Measurements from ENCODE around the gene COL25A1. TPM values are rescaled to one million over a fixed set of nuclear protein-coding genes. Genes with fewer than 3 reads are reported as not detected.

Gene COL25A1
- total RNA-seq, 2 donors from 2014 or later: 4.0 to 6.2 TPM

DNA sequence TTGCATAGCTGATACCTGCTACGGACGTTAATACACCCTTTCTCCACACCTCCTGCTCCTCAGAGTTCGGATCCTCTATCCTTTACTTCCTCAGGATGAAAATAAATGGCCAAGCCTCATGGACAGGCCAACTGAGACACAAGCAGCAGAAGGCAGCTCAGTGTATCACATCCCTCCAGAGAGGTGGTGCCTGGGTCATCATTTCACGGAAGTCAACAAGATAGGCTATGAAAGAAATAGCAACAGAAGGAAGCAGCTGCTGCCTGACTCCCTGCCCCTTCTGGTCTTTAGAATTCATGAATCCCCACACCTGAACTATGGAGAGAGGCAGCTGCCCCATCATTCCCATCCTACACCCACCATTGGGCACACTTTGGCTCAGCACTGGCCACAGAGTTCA is 272.5 kb downstream of the COL25A1 start:
- Histone ChIP-seq H3K9ac (ENCODE audit: extremely low read depth, low read length, poor library complexity, severe bottlenecking) (no peak overlapping the region), H3K27ac (ENCODE audit: low read depth, low read length) (no peak overlapping the region), H3K4me3 (ENCODE audit: low read length) (no peak overlapping the region), H3K27me3 (ENCODE audit: control insufficient read depth, insufficient read depth, low read length, poor library complexity, severe bottlenecking) (no peaks in the 10 kb centered on the region), H3K36me3 (ENCODE audit: control insufficient read depth, insufficient read depth, low read length) (no peaks in the 10 kb centered on the region), H3K9me3 (ENCODE audit: control insufficient read depth, low read length) (no peaks in the 10 kb centered on the region), H3K4me1 (ENCODE audit: control insufficient read depth, insufficient read depth, low read length) (no peaks in the 10 kb centered on the region)
- no peak for DNase-seq
- H3K27me3 Mint-ChIP-seq (ENCODE audit: insufficient read depth): no peaks in the 10 kb centered on the region
- TF ChIP-seq, protein P1, sequence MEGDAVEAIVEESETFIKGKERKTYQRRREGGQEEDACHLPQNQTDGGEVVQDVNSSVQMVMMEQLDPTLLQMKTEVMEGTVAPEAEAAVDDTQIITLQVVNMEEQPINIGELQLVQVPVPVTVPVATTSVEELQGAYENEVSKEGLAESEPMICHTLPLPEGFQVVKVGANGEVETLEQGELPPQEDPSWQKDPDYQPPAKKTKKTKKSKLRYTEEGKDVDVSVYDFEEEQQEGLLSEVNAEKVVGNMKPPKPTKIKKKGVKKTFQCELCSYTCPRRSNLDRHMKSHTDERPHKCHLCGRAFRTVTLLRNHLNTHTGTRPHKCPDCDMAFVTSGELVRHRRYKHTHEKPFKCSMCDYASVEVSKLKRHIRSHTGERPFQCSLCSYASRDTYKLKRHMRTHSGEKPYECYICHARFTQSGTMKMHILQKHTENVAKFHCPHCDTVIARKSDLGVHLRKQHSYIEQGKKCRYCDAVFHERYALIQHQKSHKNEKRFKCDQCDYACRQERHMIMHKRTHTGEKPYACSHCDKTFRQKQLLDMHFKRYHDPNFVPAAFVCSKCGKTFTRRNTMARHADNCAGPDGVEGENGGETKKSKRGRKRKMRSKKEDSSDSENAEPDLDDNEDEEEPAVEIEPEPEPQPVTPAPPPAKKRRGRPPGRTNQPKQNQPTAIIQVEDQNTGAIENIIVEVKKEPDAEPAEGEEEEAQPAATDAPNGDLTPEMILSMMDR (conservative IDR thresholded peaks at IDR 0.05): no peak
- H3K27ac Mint-ChIP-seq: no peak overlapping the region
- H3K4me3 Mint-ChIP-seq: no peak overlapping the region
- H3K36me3 Mint-ChIP-seq (ENCODE audit: low read depth): no peaks in the 10 kb centered on the region
- no peaks in the 10 kb centered on the region for H3K4me1 Mint-ChIP-seq
- no peaks in the 10 kb centered on the region for H3K9me3 Mint-ChIP-seq
- WGBS, 2 experiments (ENCODE audit: insufficient coverage in 1 of 2, insufficient read length in 1 of 2): 93 to 100% methylated on average over 2 to 4 of the region's 4 CpGs

DNA sequence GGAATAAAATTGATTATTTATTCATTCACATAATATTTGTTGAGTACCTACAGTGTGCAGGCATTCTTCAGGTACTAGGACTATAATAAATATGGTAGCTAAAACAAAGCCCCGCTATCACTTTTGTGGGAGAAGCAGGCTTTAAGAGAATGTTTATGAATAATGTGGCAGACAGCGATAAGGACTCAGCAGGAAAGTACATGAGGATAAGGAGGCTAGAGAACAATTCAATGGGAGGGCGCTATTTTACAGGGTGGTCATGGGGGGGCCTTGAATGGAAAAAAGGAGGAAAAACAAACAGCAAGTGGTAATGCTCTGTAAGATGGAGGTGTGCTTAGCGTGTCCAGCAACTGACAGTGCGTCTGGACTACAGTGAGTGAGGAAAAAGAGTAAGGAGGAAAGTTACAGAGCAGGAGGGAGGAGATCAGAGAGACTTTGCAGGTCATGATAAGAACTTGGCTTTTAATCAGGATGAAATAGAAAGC is 275.4 kb downstream of the COL25A1 start:
- H3K36me3 ChIP-seq (ENCODE audit: control insufficient read depth, insufficient read depth, low read length): no peaks in the 10 kb centered on the region
- H3K9ac ChIP-seq (ENCODE audit: extremely low read depth, low read length, poor library complexity, severe bottlenecking): no peak overlapping the region
- DNase-seq: no peak
- Mint-ChIP-seq H3K36me3 (ENCODE audit: low read depth) (peaks cover 4% of the 10 kb centered on the region), H3K9me3 (peaks cover 10% of the 10 kb centered on the region), H3K27me3 (ENCODE audit: insufficient read depth) (no peaks in the 10 kb centered on the region), H3K4me3 (no peak overlapping the region), H3K4me1 (no peaks in the 10 kb centered on the region), H3K27ac (no peak overlapping the region)
- peaks cover 12% of the 10 kb centered on the region for H3K9me3 ChIP-seq (ENCODE audit: control insufficient read depth, low read length)
- H3K27me3 ChIP-seq (ENCODE audit: control insufficient read depth, insufficient read depth, low read length, poor library complexity, severe bottlenecking): no peaks in the 10 kb centered on the region
- TF ChIP-seq, protein P1 (conservative IDR thresholded peaks at IDR 0.05): no peak
- no peak overlapping the region for H3K27ac ChIP-seq (ENCODE audit: low read depth, low read length)
- whole genome bisulfite sequencing, 2 experiments (ENCODE audit: insufficient coverage in 1 of 2, insufficient read length in 1 of 2): 83 to 86% methylated on average over 4 to 5 of the region's 5 CpGs
- H3K4me3 ChIP-seq (ENCODE audit: low read length): no peak overlapping the region
- H3K4me1 ChIP-seq (ENCODE audit: control insufficient read depth, insufficient read depth, low read length): no peaks in the 10 kb centered on the region

DNA sequence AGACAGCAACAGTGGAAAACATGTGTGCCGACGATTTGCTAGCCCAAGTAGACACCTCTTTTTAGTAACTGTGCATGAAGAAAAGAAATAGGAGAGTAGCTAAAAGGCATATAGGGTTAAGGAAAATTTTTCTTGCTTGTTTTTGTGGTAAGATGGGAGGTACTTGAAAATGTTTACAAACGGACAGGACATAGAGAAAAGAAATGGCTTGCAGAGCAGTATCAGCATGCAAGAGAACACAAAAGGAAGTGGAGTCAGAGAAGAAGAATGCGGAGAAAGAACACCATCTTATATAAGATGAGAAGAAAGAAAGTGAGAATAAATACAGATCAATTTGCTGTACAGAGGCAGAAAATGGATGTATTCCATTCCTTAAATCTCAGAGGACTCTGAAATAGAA is 275.9 kb downstream of the COL25A1 start:
- H3K27me3 Mint-ChIP-seq (ENCODE audit: insufficient read depth): no peaks in the 10 kb centered on the region
- no peak overlapping the region for H3K9ac ChIP-seq (ENCODE audit: extremely low read depth, low read length, poor library complexity, severe bottlenecking)
- H3K4me1 Mint-ChIP-seq: no peaks in the 10 kb centered on the region

More for the DNA sequence above, 275.9 kb downstream of the COL25A1 start:
- peaks cover 7% of the 10 kb centered on the region for H3K36me3 Mint-ChIP-seq (ENCODE audit: low read depth)
- TF ChIP-seq, protein P1 (conservative IDR thresholded peaks at IDR 0.05): no peak
- no peak for DNase-seq
- H3K4me3 Mint-ChIP-seq: no peak overlapping the region
- 84 to 91% methylated on average over 4 of the region's 4 CpGs for WGBS, 2 experiments (ENCODE audit: insufficient coverage in 1 of 2, insufficient read length in 1 of 2)
- H3K27me3 ChIP-seq (ENCODE audit: control insufficient read depth, insufficient read depth, low read length, poor library complexity, severe bottlenecking): no peaks in the 10 kb centered on the region
- H3K9me3 Mint-ChIP-seq: peaks cover 14% of the 10 kb centered on the region
- no peak overlapping the region for H3K27ac Mint-ChIP-seq
- no peaks in the 10 kb centered on the region for H3K36me3 ChIP-seq (ENCODE audit: control insufficient read depth, insufficient read depth, low read length)
- no peak overlapping the region for H3K27ac ChIP-seq (ENCODE audit: low read depth, low read length)
- H3K9me3 ChIP-seq (ENCODE audit: control insufficient read depth, low read length): peaks cover 16% of the 10 kb centered on the region
- H3K4me1 ChIP-seq (ENCODE audit: control insufficient read depth, insufficient read depth, low read length): no peaks in the 10 kb centered on the region
- no peak overlapping the region for H3K4me3 ChIP-seq (ENCODE audit: low read length)

Measured in endodermal cell (in vitro differentiated cells).